Uterus (tissue), 2 donors: Measurements from ENCODE around the gene RETSAT.

Experiments used
- POLR2A ChIP-seq, 2 donors: fragments of 450-650 bp; IDR thresholded peaks; one replicate each; pipeline ENCODE4 v1.6.1; 2016; ENCODE audit warnings: antibody characterized with exemption in 2 of 2, mild to moderate bottlenecking in 1 of 2, moderate library complexity in 1 of 2
- TF ChIP-seq, protein P1 (sequence below), 4 experiments: fragments of 200-600 bp in 2 of 4; fragments of 450-650 bp in 2 of 4; sonication (generic) in 2 of 4; IDR thresholded peaks; one replicate each; pipeline ENCODE4 v1.5.1; 2016 to 2019; ENCODE audit warnings: antibody characterized with exemption in 4 of 4, mild to moderate bottlenecking in 2 of 4, moderate library complexity in 1 of 4

DNA sequence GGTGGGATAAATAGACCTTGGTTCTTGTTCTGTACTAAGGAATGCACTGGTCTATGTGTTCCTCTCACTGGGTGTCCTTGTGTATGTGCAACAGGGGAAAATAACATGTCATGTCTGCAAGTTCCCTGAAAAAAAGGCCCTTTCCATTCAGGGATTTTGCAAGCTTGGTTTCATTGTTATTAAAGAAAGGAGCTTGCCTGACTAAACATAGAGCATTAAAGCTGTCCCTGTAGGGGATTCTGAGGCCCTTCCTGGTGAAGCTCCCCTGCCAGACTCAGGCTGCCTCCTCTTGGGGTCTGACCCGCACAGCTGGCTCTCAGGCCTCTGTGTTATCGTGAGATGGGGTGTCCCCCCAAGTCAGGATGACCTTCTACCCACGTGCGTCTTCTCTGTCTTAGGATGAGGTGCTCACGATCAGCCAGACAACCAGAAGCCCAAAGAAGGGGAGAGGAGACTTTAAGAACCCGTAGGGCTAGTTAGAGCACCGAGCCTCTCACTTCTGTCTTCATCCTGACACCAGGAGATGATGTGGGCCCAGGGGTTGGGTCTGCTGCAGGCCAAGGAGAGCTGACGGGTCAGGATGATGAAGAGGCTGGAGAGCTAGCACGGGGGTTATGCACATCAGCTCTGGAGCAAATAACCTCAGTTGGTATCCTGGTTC, 34.7 kb upstream of the RETSAT start:
- TF ChIP-seq, protein P1, sequence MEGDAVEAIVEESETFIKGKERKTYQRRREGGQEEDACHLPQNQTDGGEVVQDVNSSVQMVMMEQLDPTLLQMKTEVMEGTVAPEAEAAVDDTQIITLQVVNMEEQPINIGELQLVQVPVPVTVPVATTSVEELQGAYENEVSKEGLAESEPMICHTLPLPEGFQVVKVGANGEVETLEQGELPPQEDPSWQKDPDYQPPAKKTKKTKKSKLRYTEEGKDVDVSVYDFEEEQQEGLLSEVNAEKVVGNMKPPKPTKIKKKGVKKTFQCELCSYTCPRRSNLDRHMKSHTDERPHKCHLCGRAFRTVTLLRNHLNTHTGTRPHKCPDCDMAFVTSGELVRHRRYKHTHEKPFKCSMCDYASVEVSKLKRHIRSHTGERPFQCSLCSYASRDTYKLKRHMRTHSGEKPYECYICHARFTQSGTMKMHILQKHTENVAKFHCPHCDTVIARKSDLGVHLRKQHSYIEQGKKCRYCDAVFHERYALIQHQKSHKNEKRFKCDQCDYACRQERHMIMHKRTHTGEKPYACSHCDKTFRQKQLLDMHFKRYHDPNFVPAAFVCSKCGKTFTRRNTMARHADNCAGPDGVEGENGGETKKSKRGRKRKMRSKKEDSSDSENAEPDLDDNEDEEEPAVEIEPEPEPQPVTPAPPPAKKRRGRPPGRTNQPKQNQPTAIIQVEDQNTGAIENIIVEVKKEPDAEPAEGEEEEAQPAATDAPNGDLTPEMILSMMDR (IDR thresholded peaks at IDR 0.05): no peak
- no peak for TF ChIP-seq POLR2A (IDR thresholded peaks at IDR 0.05)
